Measurements from ENCODE around the gene TBC1D22A.

The TBC1D22A gene

GRCh38 chr22:46843821-46844255 is 81.4 kb downstream of the TBC1D22A start:
- TF ChIP-seq, protein P1, sequence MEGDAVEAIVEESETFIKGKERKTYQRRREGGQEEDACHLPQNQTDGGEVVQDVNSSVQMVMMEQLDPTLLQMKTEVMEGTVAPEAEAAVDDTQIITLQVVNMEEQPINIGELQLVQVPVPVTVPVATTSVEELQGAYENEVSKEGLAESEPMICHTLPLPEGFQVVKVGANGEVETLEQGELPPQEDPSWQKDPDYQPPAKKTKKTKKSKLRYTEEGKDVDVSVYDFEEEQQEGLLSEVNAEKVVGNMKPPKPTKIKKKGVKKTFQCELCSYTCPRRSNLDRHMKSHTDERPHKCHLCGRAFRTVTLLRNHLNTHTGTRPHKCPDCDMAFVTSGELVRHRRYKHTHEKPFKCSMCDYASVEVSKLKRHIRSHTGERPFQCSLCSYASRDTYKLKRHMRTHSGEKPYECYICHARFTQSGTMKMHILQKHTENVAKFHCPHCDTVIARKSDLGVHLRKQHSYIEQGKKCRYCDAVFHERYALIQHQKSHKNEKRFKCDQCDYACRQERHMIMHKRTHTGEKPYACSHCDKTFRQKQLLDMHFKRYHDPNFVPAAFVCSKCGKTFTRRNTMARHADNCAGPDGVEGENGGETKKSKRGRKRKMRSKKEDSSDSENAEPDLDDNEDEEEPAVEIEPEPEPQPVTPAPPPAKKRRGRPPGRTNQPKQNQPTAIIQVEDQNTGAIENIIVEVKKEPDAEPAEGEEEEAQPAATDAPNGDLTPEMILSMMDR (IDR thresholded peaks at IDR 0.05; ENCODE audit: control insufficient read depth, extremely low read depth, insufficient read depth) = no peak
- H3K4me3 ChIP-seq (ENCODE audit: low read depth, low read length) = no peak overlapping the region
- no peak for DNase-seq (ENCODE audit: low read depth)

DNA sequence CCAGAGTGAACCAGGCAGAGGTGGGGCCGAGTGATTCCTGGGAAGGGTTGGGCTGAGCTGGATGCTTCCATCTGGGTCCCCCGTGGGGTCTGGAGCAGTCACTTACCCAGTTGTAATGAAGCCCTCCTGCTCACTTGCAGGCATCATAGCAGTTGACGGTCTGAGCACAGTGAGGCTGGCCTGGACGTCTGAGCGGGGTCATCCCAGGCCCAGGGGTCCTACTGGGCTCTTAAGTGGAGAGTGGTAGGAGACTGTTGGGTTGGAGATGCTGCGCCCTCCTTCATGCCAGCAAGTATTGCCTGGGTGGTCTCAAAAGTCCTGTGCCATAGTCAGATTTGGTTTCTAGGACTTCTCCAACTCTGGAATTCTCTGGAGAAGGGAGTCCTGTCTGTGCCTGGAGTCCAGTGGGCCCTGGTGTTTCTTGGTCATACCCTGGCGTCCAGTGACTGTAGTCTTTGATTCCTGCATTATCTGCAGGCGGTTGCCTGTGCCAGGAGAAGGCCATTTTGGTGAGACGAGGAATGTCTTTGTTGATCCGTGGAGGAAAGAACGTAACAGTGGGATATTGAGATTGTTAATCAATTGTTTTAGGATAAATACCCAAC is 82.3 kb downstream of the TBC1D22A start:
- no peak overlapping the region for H3K4me3 ChIP-seq (ENCODE audit: low read depth, low read length)
- TF ChIP-seq, protein P1 (IDR thresholded peaks at IDR 0.05; ENCODE audit: control insufficient read depth, extremely low read depth, insufficient read depth) = no peak
- no peak for DNase-seq (ENCODE audit: low read depth)

DNA sequence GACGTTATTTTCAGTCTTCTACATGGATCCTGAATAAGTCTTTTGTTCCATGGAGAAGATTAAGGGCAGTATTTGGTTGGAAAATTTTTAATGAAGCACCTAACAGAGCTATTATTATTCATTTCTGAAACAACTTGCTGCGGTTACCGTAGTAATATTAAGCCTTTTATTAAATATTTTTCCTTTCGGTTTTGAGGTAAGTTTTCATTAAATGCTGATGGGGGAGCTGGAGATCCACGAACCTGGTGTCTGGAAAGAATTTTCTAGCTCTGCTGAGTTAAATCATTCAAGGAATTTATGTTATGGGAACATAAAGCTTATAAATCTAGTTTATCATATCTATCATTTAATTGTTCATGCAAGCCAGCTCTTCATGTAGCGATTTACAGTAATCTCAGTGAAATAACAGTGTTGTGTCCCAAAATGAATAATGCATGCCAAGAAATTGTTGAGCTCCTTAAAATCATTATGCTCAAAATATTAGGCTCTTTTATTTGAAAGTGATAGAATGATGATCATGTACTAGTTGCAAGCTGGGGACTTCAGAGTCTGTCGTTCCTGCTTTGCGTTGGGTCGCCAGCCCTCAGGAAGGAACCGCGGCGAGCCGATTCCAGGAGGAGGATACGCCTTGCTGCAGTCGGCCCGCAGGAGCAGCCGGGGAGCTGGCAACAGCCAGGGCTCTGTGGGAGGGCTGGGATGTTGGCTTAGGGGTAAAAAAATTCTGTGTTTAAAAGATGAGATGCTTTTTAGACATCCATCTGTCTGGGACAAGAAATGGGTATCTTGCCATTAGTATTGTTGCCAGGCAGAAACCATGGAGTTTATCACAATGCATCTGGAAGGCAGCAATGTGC is 83.1 kb downstream of the TBC1D22A start:
- DNase-seq (ENCODE audit: low read depth) = peak; percentile 43

GRCh38 chr22:46846150-46846831 is 83.8 kb downstream of the TBC1D22A start:
- TF ChIP-seq, protein P1 (IDR thresholded peaks at IDR 0.05; ENCODE audit: control insufficient read depth, extremely low read depth, insufficient read depth) = no peak
- H3K4me3 ChIP-seq (ENCODE audit: low read depth, low read length) = no peak overlapping the region
- no peak for DNase-seq (ENCODE audit: low read depth)

More for the DNA sequence above, 83.1 kb downstream of the TBC1D22A start:
- no peak overlapping the region for H3K4me3 ChIP-seq (ENCODE audit: low read depth, low read length)
- TF ChIP-seq, protein P1 (IDR thresholded peaks at IDR 0.05; ENCODE audit: control insufficient read depth, extremely low read depth, insufficient read depth) = peak; percentile 58

DNA sequence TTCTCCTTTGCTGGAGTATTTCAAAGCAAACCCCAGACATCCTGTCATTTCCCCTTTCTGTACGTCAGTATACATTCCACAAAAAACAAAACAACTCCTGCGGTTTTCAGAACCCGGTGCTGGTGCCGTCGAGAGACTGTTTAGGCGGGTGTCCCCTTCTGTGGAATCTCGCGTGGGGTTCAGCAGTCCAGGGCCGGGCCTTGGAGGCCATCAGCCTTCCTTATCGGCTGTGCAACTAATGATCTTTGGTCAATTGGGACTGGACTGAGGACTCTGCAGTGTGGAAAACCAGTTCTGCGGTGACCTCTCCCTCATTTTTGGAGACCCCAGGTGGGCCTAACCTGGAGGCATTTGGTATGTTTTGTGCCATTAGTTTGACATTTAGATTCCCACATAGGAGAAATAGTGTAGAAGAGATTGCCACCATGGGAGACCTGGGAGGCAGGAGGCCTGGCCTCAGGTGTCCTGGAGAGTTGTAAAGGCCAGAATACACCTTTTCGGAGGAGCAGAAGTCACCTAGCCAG is 84.4 kb downstream of the TBC1D22A start:
- DNase-seq (ENCODE audit: low read depth) = no peak
- TF ChIP-seq, protein P1 (IDR thresholded peaks at IDR 0.05; ENCODE audit: control insufficient read depth, extremely low read depth, insufficient read depth) = no peak
- H3K4me3 ChIP-seq (ENCODE audit: low read depth, low read length) = no peak overlapping the region

GRCh38 chr22:46848197-46848596 is 85.7 kb downstream of the TBC1D22A start:
- H3K4me3 ChIP-seq (ENCODE audit: low read depth, low read length) = no peak overlapping the region
- TF ChIP-seq, protein P1 (IDR thresholded peaks at IDR 0.05; ENCODE audit: control insufficient read depth, extremely low read depth, insufficient read depth) = no peak
- DNase-seq (ENCODE audit: low read depth) = no peak
